SK-N-SH (cell line): ENCODE data around the gene POLR1H. TPM values are rescaled to one million over a fixed set of nuclear protein-coding genes. Genes with fewer than 3 reads are reported as not detected.
A peak's percentile ranks its signal among the peaks of the same experiment; 100 is the strongest.

Experiments
- CTCF ChIA-PET: fragments of 300-600, 350-600 bp; formaldehyde crosslinking; extraction: SDS; loops from one replicate; lab custom pipeline; 2021; lab: Yijun Ruan, JAX
- POLR2A ChIA-PET: fragments of 350-600 bp; sonication (Branson Sonifier 250); formaldehyde crosslinking; extraction: SDS; loops from one replicate; lab custom pipeline; 2020; ENCODE audit warnings: antibody characterized with exemption, inconsistent platforms; lab: Yijun Ruan, JAX
- DNase-seq: peaks from one replicate; pipeline ENCODE4 v3.0.0; 2012
- H2AFZ ChIP-seq: fragments of 200-600 bp; sonication (generic); 2 replicates; pipeline ENCODE4 v1.8.1; 2016; ENCODE audit warnings: antibody characterized with exemption, mild to moderate bottlenecking, low read depth
- H3F3A ChIP-seq: fragments of 200-600 bp; sonication (generic); replicated peaks from 2 replicates; pipeline ENCODE3; 2016; ENCODE audit warnings: antibody characterized with exemption, mild to moderate bottlenecking; ENCODE audit not compliant: insufficient read depth
- H3K27ac ChIP-seq, 2 experiments: fragments of 200-500 bp in 1 of 2; fragments of 200-600 bp in 1 of 2; sonication (Bioruptor generic) in 1 of 2; sonication (generic), shearing (Covaris generic) in 1 of 2; 2 replicates each; pipeline versions ENCODE4 v1.5.1 to v1.6.1; 2014 to 2016; ENCODE audit warnings: low read depth in 2 of 2, inconsistent platforms in 1 of 2, low read length in 1 of 2, mild to moderate bottlenecking in 1 of 2, mixed read lengths in 1 of 2
- H3K27me3 ChIP-seq: fragments of 200-600 bp; sonication (generic), shearing (Covaris generic); 2 replicates; pipeline ENCODE4 v1.6.1; 2016; ENCODE audit warnings: mixed run types; ENCODE audit not compliant: insufficient read depth
- H3K36me3 ChIP-seq, 2 experiments: fragments of 200-500 bp in 1 of 2; fragments of 200-600 bp in 1 of 2; sonication (Bioruptor generic) in 1 of 2; sonication (generic) in 1 of 2; replicated peaks in 1 of 2; 2 replicates each; pipeline versions ENCODE3 to v1.5.1; 2014 to 2016; ENCODE audit warnings: low read length in 1 of 2, mild to moderate bottlenecking in 1 of 2; ENCODE audit not compliant: insufficient read depth in 2 of 2, control insufficient read depth in 1 of 2
- H3K4me1 ChIP-seq, 2 experiments: fragments of 200-500 bp in 1 of 2; fragments of 200-600 bp in 1 of 2; sonication (Bioruptor generic) in 1 of 2; sonication (generic), shearing (Covaris generic) in 1 of 2; 2 replicates each; pipeline versions ENCODE4 v1.5.1 to v1.6.1; 2014 to 2016; ENCODE audit warnings: low read depth in 1 of 2, low read length in 1 of 2, mixed run types in 1 of 2; ENCODE audit not compliant: insufficient read depth in 2 of 2, control insufficient read depth in 1 of 2
- H3K4me2 ChIP-seq: fragments of 200-600 bp; sonication (generic), shearing (Covaris generic); 2 replicates; pipeline ENCODE4 v1.6.1; 2017; ENCODE audit warnings: mixed run types
- H3K4me3 ChIP-seq, 2 experiments: fragments of 200-500 bp in 1 of 2; fragments of 200-600 bp in 1 of 2; sonication (Bioruptor generic) in 1 of 2; sonication (generic), shearing (Covaris generic) in 1 of 2; 2 replicates each; pipeline versions ENCODE4 v1.5.1 to v1.8.1; 2014 to 2016; ENCODE audit warnings: low read depth in 2 of 2, inconsistent platforms in 1 of 2, low read length in 1 of 2, mild to moderate bottlenecking in 1 of 2, mixed read lengths in 1 of 2, moderate library complexity in 1 of 2
- H3K79me2 ChIP-seq: fragments of 200-600 bp; sonication (generic); 2 replicates; pipeline ENCODE4 v1.8.1; 2017; ENCODE audit warnings: mild to moderate bottlenecking; ENCODE audit not compliant: insufficient read depth
- H3K9ac ChIP-seq: fragments of 200-600 bp; sonication (generic); 2 replicates; pipeline ENCODE4 v1.6.1; 2017; ENCODE audit warnings: mixed run types
- H3K9me2 ChIP-seq: fragments of 200-600 bp; sonication (generic); 2 replicates; pipeline ENCODE4 v1.6.1; 2017; ENCODE audit warnings: mixed run types
- H3K9me3 ChIP-seq: fragments of 200-600 bp; sonication (generic); 2 replicates; pipeline ENCODE4 v1.6.1; 2017; ENCODE audit warnings: mixed run types, mild to moderate bottlenecking, moderate library complexity
- H4K20me1 ChIP-seq: fragments of 200-600 bp; sonication (generic); 2 replicates; pipeline ENCODE4 v1.6.1; 2017; ENCODE audit warnings: mild to moderate bottlenecking, mixed run types; ENCODE audit not compliant: insufficient read depth
- EP300 ChIP-seq, 2 experiments: IDR thresholded peaks; 2 replicates each; pipeline versions ENCODE4 v1.4.0 to v1.6.1; 2012; ENCODE audit warnings: borderline replicate concordance in 1 of 2, low read depth in 1 of 2, low read length in 1 of 2
- EZH2phosphoT487 ChIP-seq: fragments of 200-600 bp; sonication (generic); IDR thresholded peaks from 2 replicates; pipeline ENCODE4 v1.6.1; 2017; ENCODE audit warnings: low read depth, mixed run types, mild to moderate bottlenecking, antibody characterized with exemption, moderate library complexity, borderline replicate concordance
- IRF3 ChIP-seq: fragments of 150-350 bp; IDR thresholded peaks from 2 replicates; pipeline ENCODE4 v1.6.1; 2016; ENCODE audit warnings: mild to moderate bottlenecking, low read depth, low read length
- MAX ChIP-seq: IDR thresholded peaks from 2 replicates; pipeline ENCODE4 v1.4.0; 2012; ENCODE audit warnings: low read depth
- USF1 ChIP-seq: IDR thresholded peaks from 2 replicates; pipeline ENCODE4 v1.4.0; 2012; ENCODE audit warnings: low read depth, borderline replicate concordance
- WGBS: methylation state at CpG from one replicate; pipeline ENCODE4 v1.1.6; 2017; ENCODE audit warnings: low lambda C conversion rate; 5-methylcytosine and 5-hydroxymethylcytosine counted together
- polyA plus RNA-seq, 3 experiments: library from polyadenylated mRNA; depleted of rRNA; stranded (reverse); fragments of >200 nt; gene quantifications; 2 replicates each; pipeline ENCODE4 v1.2.3, GENCODE V29; 2012

The POLR1H gene
- polyA plus RNA-seq, 1 of the 3 experiments (the other 2 are of a cell fraction) = 40.6 TPM

- H3K79me2 ChIP-seq = no peaks in the 10 kb centered on the region
- POLR2A ChIA-PET = no interaction called here
- peaks cover 6% of the 10 kb centered on the region for H3F3A ChIP-seq
- H3K27me3 ChIP-seq = peaks cover 76% of the 10 kb centered on the region
- no peak overlapping the region for H3K9ac ChIP-seq
- H3K36me3 ChIP-seq = no peaks in the 10 kb centered on the region
- H3K27ac ChIP-seq = no peak overlapping the region
- peaks cover 5 to 11% of the 10 kb centered on the region in 2 experiments; a peak in 2 of 4 replicates for H3K4me1 ChIP-seq
- TF ChIP-seq EZH2phosphoT487 (peak; percentile 25; the same call in 1 of the 2 replicates), EP300 (IDR thresholded peaks at IDR 0.05; ENCODE audit: borderline replicate concordance in 1 of 2, low read depth in 1 of 2, low read length in 1 of 2) (no peak)
- peak overlapping the region in 1 of 2 experiments; percentile 17; a peak in 1 of 4 replicates for H3K4me3 ChIP-seq
- H3K9me3 ChIP-seq = no peaks in the 10 kb centered on the region
- H4K20me1 ChIP-seq = no peaks in the 10 kb centered on the region
- peak; percentile 45 for DNase-seq
- CTCF ChIA-PET = interaction anchor here (1.1 to 8.9 kb wide), 5 partner anchors 31 to 266 kb away, joined by 3 to 207 read pairs (median 5); no protein-coding TSS in a partner anchor
- peak overlapping the region; percentile 60 for H3K4me2 ChIP-seq
- H3K9me2 ChIP-seq = no peaks in the 10 kb centered on the region
- H2AFZ ChIP-seq = peak overlapping the region; percentile 43; the same call in 1 of the 2 replicates
- 22% methylated on average over 39 of the region's 47 CpGs for WGBS
Measured at GRCh38 chr6:30100585-30101443, 39.7 kb downstream of the POLR1H start.

- H3K9ac ChIP-seq = no peak overlapping the region
- peak overlapping the region; percentile 66 for H2AFZ ChIP-seq
- TF ChIP-seq MAX (0 out of 2 replicates have a peak, but pooled peaks have one; percentile 16), EZH2phosphoT487 (peak; percentile 32; the same call in 1 of the 2 replicates), USF1 (no peak), IRF3 (no peak)
- peaks cover 6% of the 10 kb centered on the region for H3F3A ChIP-seq
- H3K79me2 ChIP-seq = no peaks in the 10 kb centered on the region
- no peaks in the 10 kb centered on the region for H4K20me1 ChIP-seq
- H3K9me2 ChIP-seq = no peaks in the 10 kb centered on the region
- H3K4me3 ChIP-seq = peak overlapping the region; percentile 35 to 44
- H3K4me1 ChIP-seq = peaks cover 5 to 11% of the 10 kb centered on the region in 2 experiments; a peak in 2 of 4 replicates
- H3K27me3 ChIP-seq = peaks cover 72% of the 10 kb centered on the region
- no peaks in the 10 kb centered on the region for H3K9me3 ChIP-seq
- WGBS = 8% methylated on average over 24 of the region's 51 CpGs
- H3K4me2 ChIP-seq = peak overlapping the region; percentile 68
- no peak overlapping the region for H3K27ac ChIP-seq
- DNase-seq = peak; percentile 89
- H3K36me3 ChIP-seq = no peaks in the 10 kb centered on the region
- CTCF ChIA-PET = interaction anchor here (0.6 to 8.9 kb wide), 8 partner anchors 10 to 309 kb away, joined by 3 to 207 read pairs (median 3); no protein-coding TSS in a partner anchor
- POLR2A ChIA-PET = interaction anchor here (1.0 kb wide), 1 partner anchor 35 kb away, joined by 4 read pairs; the partner anchor contains the start of gene PPP1R11
Measured at GRCh38 chr6:30101444-30102413, 40.7 kb downstream of the POLR1H start.
